K562 (cell line): ENCODE results near the gene TMA7B. TPM values are rescaled to one million over a fixed set of nuclear protein-coding genes. Genes with fewer than 3 reads are reported as not detected.
"Not testable (repeated sequence)": the region's sequence is repeated elsewhere in the genome, so short reads cannot be mapped to it uniquely, and the experiment has no call there.

ENCODE experiments used
- ATAC-seq: fragments of 200-7000 bp; cut with Tn5 transposase; 3 replicates; pipeline ENCODE4 v1.9.1; 2020; ENCODE audit warnings: moderate library complexity
- BruUV-seq: library from RNA; stranded (reverse); fragments of 400-500 nt; replicated peaks from 2 replicates; lab custom pipeline; 2021; lab: Mats Ljungman, UMichigan
- CTCF ChIA-PET: fragments of 300-600 bp; formaldehyde crosslinking; extraction: SDS; loops from one replicate; lab custom pipeline; 2021; ENCODE audit warnings: low intra/inter-chr PET ratio; lab: Yijun Ruan, JAX
- POLR2A ChIA-PET: fragments of 300-600, 350-650 bp; sonication (Branson Sonifier 250); formaldehyde crosslinking; extraction: SDS; loops from one replicate; lab custom pipeline; 2021; ENCODE audit warnings: antibody characterized with exemption, inconsistent platforms; lab: Yijun Ruan, JAX
- DNase-seq, 4 experiments: peaks; one replicate each; pipeline versions ENCODE4 v3.0.0 to v3.0.0-alpha.2; 2011 to 2018; ENCODE audit warnings: low spot score in 3 of 4, mixed read lengths in 3 of 4; ENCODE audit errors: extremely low read depth in 1 of 4
- FAIRE-seq: peaks from 2 replicates; lab custom pipeline; 2011; peaks lifted over from hg19 to GRCh38; lab: Jason Lieb, UNC
- H2AFZ ChIP-seq: 2 replicates; pipeline ENCODE4 v1.6.0; 2011; ENCODE audit warnings: low read depth, low read length, control low read depth, inconsistent platforms
- H3K27ac ChIP-seq: fragments of 200-600 bp; 3 replicates; pipeline ENCODE4 v1.8.0; 2011; ENCODE audit warnings: low read depth, mild to moderate bottlenecking, control low read depth, inconsistent platforms, low read length, moderate library complexity, mixed read lengths; ENCODE audit errors: extremely low read depth
- H3K27me3 ChIP-seq, 2 experiments: fragments of 300-600 bp in 1 of 2; 2 replicates in 1 of 2; 3 replicates in 1 of 2; pipeline versions ENCODE4 v1.6.0 to v1.8.0; 2011; ENCODE audit warnings: inconsistent platforms in 2 of 2, low read length in 2 of 2, mild to moderate bottlenecking in 1 of 2, mixed read lengths in 1 of 2, moderate library complexity in 1 of 2; ENCODE audit not compliant: control insufficient read depth in 2 of 2, insufficient read depth in 2 of 2
- H3K36me3 ChIP-seq: fragments of 300-600 bp; 3 replicates; pipeline ENCODE4 v1.8.0; 2011; ENCODE audit warnings: mild to moderate bottlenecking, low read length, inconsistent platforms; ENCODE audit not compliant: control insufficient read depth, insufficient read depth
- H3K4me1 ChIP-seq, 2 experiments: fragments of 200-600 bp in 1 of 2; replicated peaks in 1 of 2; 2 replicates in 1 of 2; 3 replicates in 1 of 2; pipeline versions ENCODE4 v1.5.1 to v1.8.0; 2011; ENCODE audit warnings: inconsistent platforms in 2 of 2, low read length in 2 of 2, mild to moderate bottlenecking in 1 of 2, mixed read lengths in 1 of 2, moderate library complexity in 1 of 2; ENCODE audit not compliant: control insufficient read depth in 2 of 2, insufficient read depth in 2 of 2
- H3K4me2 ChIP-seq: 2 replicates; pipeline ENCODE4 v1.6.1; 2011; ENCODE audit warnings: low read length, control low read depth, inconsistent platforms, mixed read lengths; ENCODE audit not compliant: insufficient read depth
- H3K4me3 ChIP-seq: fragments of 200-600 bp; sonication (generic), shearing (Covaris generic); 2 replicates; pipeline ENCODE4 v1.5.1; 2016; ENCODE audit warnings: control low read depth, inconsistent platforms
- H3K79me2 ChIP-seq: fragments of 200-600 bp; 3 replicates; pipeline ENCODE4 v1.8.0; 2011; ENCODE audit warnings: low read length, inconsistent platforms; ENCODE audit not compliant: control insufficient read depth, insufficient read depth
- H3K9ac ChIP-seq, 2 experiments: 2 replicates each; pipeline versions ENCODE4 v1.6.0 to v1.6.1; 2011; ENCODE audit warnings: low read depth in 2 of 2, low read length in 2 of 2, control low read depth in 1 of 2, inconsistent platforms in 1 of 2, mild to moderate bottlenecking in 1 of 2, mixed read lengths in 1 of 2; ENCODE audit not compliant: insufficient read depth in 1 of 2
- H3K9me1 ChIP-seq: one replicate; pipeline ENCODE4 v1.6.0; 2011; ENCODE audit warnings: inconsistent platforms, mild to moderate bottlenecking, low read length, moderate library complexity; ENCODE audit not compliant: control insufficient read depth, insufficient read depth
- H3K9me3 ChIP-seq: replicated peaks from 2 replicates; pipeline ENCODE4 v1.5.1; 2011; ENCODE audit warnings: low read depth, low read length, inconsistent platforms; ENCODE audit not compliant: control insufficient read depth, insufficient read depth
- H4K20me1 ChIP-seq: replicated peaks from 2 replicates; pipeline ENCODE4 v1.6.1; 2011; ENCODE audit warnings: low read length, inconsistent platforms, mixed read lengths; ENCODE audit not compliant: control insufficient read depth, insufficient read depth
- CEBPB ChIP-seq: fragments of 450-650 bp; IDR thresholded peaks from 2 replicates; pipeline ENCODE4 v1.6.1; 2016; ENCODE audit warnings: missing genetic modification characterization, missing compliant biosample characterization
- GTF2A2 ChIP-seq: IDR thresholded peaks from 2 replicates; pipeline ENCODE4 v1.6.1; 2016; ENCODE audit warnings: mild to moderate bottlenecking, missing genetic modification characterization, missing compliant biosample characterization
- HDAC1 ChIP-seq, 2 experiments: fragments of 450-650 bp; IDR thresholded peaks; 2 replicates each; pipeline ENCODE4 v1.6.1; 2016 to 2017; ENCODE audit warnings: inconsistent platforms in 1 of 2, mild to moderate bottlenecking in 1 of 2, moderate library complexity in 1 of 2
- RBFOX2 ChIP-seq: fragments of 200-400 bp; formaldehyde crosslinking; IDR thresholded peaks from 2 replicates; pipeline ENCODE4 v1.6.1; 2017; ENCODE audit warnings: low read depth, mild to moderate bottlenecking, low read length, moderate library complexity
- SMARCA5 ChIP-seq: fragments of 450-650 bp; IDR thresholded peaks from 2 replicates; pipeline ENCODE4 v1.6.1; 2016
- SNIP1 ChIP-seq: fragments of 450-650 bp; IDR thresholded peaks from 2 replicates; pipeline ENCODE4 v1.7.1; 2017; ENCODE audit warnings: low read depth, mild to moderate bottlenecking
- SREBF1 ChIP-seq: fragments of 150-350 bp; IDR thresholded peaks from 2 replicates; pipeline ENCODE4 v1.6.1; 2014; ENCODE audit warnings: antibody characterized with exemption, low read depth, low read length, borderline replicate concordance
- ZNF121 ChIP-seq: sonication (generic); formaldehyde crosslinking; conservative IDR thresholded peaks from 2 replicates; pipeline ENCODE4 v1.8.0; 2022; ENCODE audit warnings: missing genetic modification reagents
- ZNF354B ChIP-seq: fragments of 250-450 bp; sonication (Bioruptor Pico); IDR thresholded peaks from 2 replicates; pipeline ENCODE4 v1.4.0; 2020
- WGBS: fragments of 100-300 bp; shearing (Covaris generic); methylation state at CpG from one replicate; pipeline ENCODE4 v1.1.6; 2016; ENCODE audit warnings: low coverage, mixed read lengths; ENCODE audit not compliant: insufficient coverage; ENCODE audit errors: missing lambda C conversion rate; 5-methylcytosine and 5-hydroxymethylcytosine counted together
- in situ Hi-C: fragments of 300-500 bp; cut with MboI; formaldehyde crosslinking; loops from 4 replicates; pipeline ENCODE4 v1.15.0; 2018; ENCODE audit warnings: inconsistent platforms, mixed read lengths
- intact Hi-C: fragments of 100-400 bp; cut with micrococcal nuclease; formaldehyde crosslinking; loops from 2 replicates; pipeline ENCODE4 v1.14.2; 2022
- polyA plus RNA-seq, 8 experiments: library from polyadenylated mRNA; depleted of rRNA in 4 of 8; stranded (reverse) in 5 of 8; unstranded in 3 of 8; fragments of >200 nt; fragmentation: Nextera tagmentation in 2 of 8; fragmentation: Illumina TruSeq in 1 of 8; extraction: Ambion mirVana in 2 of 8; extraction: Trizol in 1 of 8; gene quantifications; 2 replicates each; pipeline versions ENCODE4 v1.2.1 to v1.2.3, GENCODE V29; 2011 to 2014; ENCODE audit warnings: inconsistent platforms in 1 of 8, missing spikeins in 1 of 8
- total RNA-seq, 7 experiments: library from RNA; depleted of rRNA in 6 of 7; stranded (reverse); fragments of >200 nt in 6 of 7; fragmentation: Illumina TruSeq in 2 of 7; extraction: Trizol in 2 of 7; gene quantifications; 2 replicates each; pipeline versions ENCODE4 v1.2.1 to v1.2.3, GENCODE V29; 2011 to 2021; ENCODE audit warnings: low replicate concordance in 1 of 7

Gene TMA7B
- total and polyA plus RNA-seq, 9 of the 15 experiments (the other 6 are each of a cell fraction or from before 2014, with no cell fraction given): 5.6 to 14.2 (median 11.8) TPM

- no peak for TF ChIP-seq SNIP1
- TF ChIP-seq HDAC1 (IDR thresholded peaks at IDR 0.05): peak in 1 of 2 experiments; percentile 34; a peak in 1 of 4 replicates
- TF ChIP-seq ZNF354B (CRISPR knock-in tag): no peak
- TF ChIP-seq SREBF1: no peak
- TF ChIP-seq SMARCA5: no peak
- no peak for TF ChIP-seq GTF2A2 (tag)
Observed at GRCh38 chr22:39949964-39950737, 10.0 kb upstream of the TMA7B start (continued).

- ATAC-seq, BruUV-seq, CTCF ChIA-PET, in situ Hi-C loops, H2AFZ ChIP-seq, H3K9me3 ChIP-seq, H3K9me1 ChIP-seq, H4K20me1 ChIP-seq, FAIRE-seq, DNase-seq, H3K4me3 ChIP-seq, H3K4me2 ChIP-seq, H3K27me3 ChIP-seq, intact Hi-C loops: not testable (repeated sequence)
- POLR2A ChIA-PET: interaction anchor here (1.7 kb wide), 1 partner anchor 376 kb away, joined by 5 read pairs; no protein-coding TSS in a partner anchor
- Histone ChIP-seq H3K36me3 (peaks cover 74% of the 10 kb centered on the region; the same call in 2 of the 3 replicates), H3K79me2 (peaks cover 77% of the 10 kb centered on the region), H3K27ac (peak overlapping the region; percentile 11; the same call in 2 of the 3 replicates), H3K4me1 (peaks cover 9 to 49% of the 10 kb centered on the region in 2 experiments; a peak in 3 of 5 replicates), H3K9ac (peak overlapping the region in 1 of 2 experiments; percentile 0; a peak in 1 of 4 replicates)
- 30% methylated on average over 7 of the region's 11 CpGs for WGBS
- peak; percentile 55; the same call in 1 of the 2 replicates for TF ChIP-seq CEBPB (tag)
- 0 out of 2 replicates have a peak, but pooled peaks have one; percentile 25 for TF ChIP-seq RBFOX2
- peak; percentile 56; the same call in 1 of the 2 replicates for TF ChIP-seq ZNF121
Observed at GRCh38 chr22:39951603-39952293, 8.4 kb upstream of the TMA7B start.
